SK-N-SH treated with all-trans-retinoic acid at 6 μM for 48 hours (cell line): ENCODE data around the gene PTPRJ.
A peak's percentile ranks its signal among the peaks of the same experiment; 100 is the strongest.
"Not testable (repeated sequence)": the region's sequence is repeated elsewhere in the genome, so short reads cannot be mapped to it uniquely, and the experiment has no call there.

Source experiments
- ATAC-seq: fragments of 200-7000 bp; cut with Tn5 transposase; 3 replicates; pipeline ENCODE4 v1.9.1; 2020; ENCODE audit warnings: mild to moderate bottlenecking, moderate library complexity
- ARNTL ChIP-seq: fragments of 450-650 bp; formaldehyde crosslinking; IDR thresholded peaks from 2 replicates; pipeline ENCODE4 v1.5.0; 2020; ENCODE audit warnings: low read depth, mild to moderate bottlenecking, moderate library complexity, borderline replicate concordance
- CSDC2 ChIP-seq: fragments of 250-450 bp; sonication (Bioruptor Pico); IDR thresholded peaks from 2 replicates; pipeline ENCODE4 v1.5.0; 2020; ENCODE audit warnings: mild to moderate bottlenecking, moderate library complexity
- ESRRG ChIP-seq: fragments of 250-450 bp; sonication (Bioruptor Pico); IDR thresholded peaks from 2 replicates; pipeline ENCODE4 v1.6.1; 2021; ENCODE audit warnings: mild to moderate bottlenecking
- GLIS3 ChIP-seq: fragments of 250-450 bp; sonication (Bioruptor Pico); IDR thresholded peaks from 2 replicates; pipeline ENCODE4 v1.5.0; 2020; ENCODE audit warnings: mild to moderate bottlenecking, moderate library complexity
- ISL1 ChIP-seq: fragments of 250-450 bp; sonication (Bioruptor Pico); IDR thresholded peaks from 2 replicates; pipeline ENCODE4 v2.1.2; 2022; ENCODE audit warnings: mild to moderate bottlenecking, moderate library complexity
- OSR1 ChIP-seq: fragments of 250-450 bp; sonication (Bioruptor Pico); IDR thresholded peaks from 2 replicates; pipeline ENCODE4 v1.8.0; 2022; ENCODE audit warnings: moderate library complexity, mild to moderate bottlenecking, inconsistent platforms
- RARB ChIP-seq: fragments of 250-450 bp; sonication (Bioruptor Pico); IDR thresholded peaks from 2 replicates; pipeline ENCODE4 v1.8.0; 2021; ENCODE audit warnings: mild to moderate bottlenecking, moderate library complexity
- SNAI2 ChIP-seq: fragments of 250-450 bp; sonication (Bioruptor Pico); IDR thresholded peaks from 2 replicates; pipeline ENCODE4 v1.5.0; 2020; ENCODE audit warnings: mild to moderate bottlenecking, moderate library complexity
- TCF4 ChIP-seq: fragments of 250-450 bp; sonication (Bioruptor Pico); IDR thresholded peaks from 2 replicates; pipeline ENCODE4 v1.8.0; 2021; ENCODE audit warnings: mild to moderate bottlenecking, moderate library complexity, borderline replicate concordance
- TOX ChIP-seq: fragments of 250-450 bp; sonication (Bioruptor Pico); IDR thresholded peaks from 2 replicates; pipeline ENCODE4 v1.8.0; 2021; ENCODE audit warnings: mild to moderate bottlenecking, moderate library complexity, borderline replicate concordance
- ZFP3 ChIP-seq: fragments of 250-450 bp; sonication (Bioruptor Pico); IDR thresholded peaks from 2 replicates; pipeline ENCODE4 v1.5.0; 2020; ENCODE audit warnings: mild to moderate bottlenecking, moderate library complexity
- ZNF565 ChIP-seq: fragments of 450-650 bp; formaldehyde crosslinking; conservative IDR thresholded peaks from 2 replicates; pipeline ENCODE4 v1.5.0; 2020; ENCODE audit warnings: low read depth, mild to moderate bottlenecking, moderate library complexity
- ZNF70 ChIP-seq: fragments of 450-650 bp; formaldehyde crosslinking; IDR thresholded peaks from 2 replicates; pipeline ENCODE4 v1.5.0; 2020; ENCODE audit warnings: mild to moderate bottlenecking, moderate library complexity
- ZNF8 ChIP-seq: fragments of 450-650 bp; formaldehyde crosslinking; IDR thresholded peaks from 2 replicates; pipeline ENCODE4 v1.5.0; 2020; ENCODE audit warnings: mild to moderate bottlenecking, moderate library complexity
- TF ChIP-seq, protein P1 (sequence below): fragments of 250-450 bp; sonication (Bioruptor Pico); IDR thresholded peaks from 2 replicates; pipeline ENCODE4 v1.5.0; 2020; ENCODE audit warnings: mild to moderate bottlenecking, moderate library complexity
- TF ChIP-seq, protein P2 (sequence below): fragments of 250-450 bp; sonication (Bioruptor Pico); IDR thresholded peaks from 2 replicates; pipeline ENCODE4 v1.8.0; 2021; ENCODE audit warnings: low read depth, mild to moderate bottlenecking, moderate library complexity, borderline replicate concordance
- TF ChIP-seq, protein P3 (sequence below): fragments of 250-450 bp; sonication (Bioruptor Pico); IDR thresholded peaks from 2 replicates; pipeline ENCODE4 v1.8.0; 2020; ENCODE audit warnings: mild to moderate bottlenecking, moderate library complexity, borderline replicate concordance
- TF ChIP-seq, protein P4 (sequence below): fragments of 250-450 bp; sonication (Bioruptor Pico); IDR thresholded peaks from 2 replicates; pipeline ENCODE4 v1.5.1; 2020; ENCODE audit warnings: low read depth, mild to moderate bottlenecking, moderate library complexity
- TF ChIP-seq, protein P5 (sequence below): fragments of 250-450 bp; sonication (Bioruptor Pico); IDR thresholded peaks from 2 replicates; pipeline ENCODE4 v1.5.1; 2021; ENCODE audit warnings: mild to moderate bottlenecking, moderate library complexity

Gene PTPRJ

DNA sequence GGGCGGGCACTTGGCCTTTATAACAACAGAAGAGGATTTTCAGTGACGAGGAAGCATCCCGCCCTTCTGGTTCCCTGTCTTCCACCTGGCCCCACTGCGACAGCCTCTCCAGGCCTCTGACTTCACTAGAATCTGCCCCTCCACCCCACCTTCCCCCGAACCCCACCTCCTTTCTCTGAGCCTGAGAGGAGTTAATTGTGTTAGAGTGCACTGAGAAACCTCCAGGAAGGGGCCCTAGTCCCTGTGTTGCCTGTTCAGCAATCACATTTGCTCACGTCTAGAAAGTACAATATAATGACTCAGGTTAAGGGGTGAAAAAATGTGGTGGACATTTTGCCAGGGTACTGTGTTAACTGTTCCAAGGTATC, 38.8 kb downstream of the PTPRJ start:
- TF ChIP-seq, protein P1, sequence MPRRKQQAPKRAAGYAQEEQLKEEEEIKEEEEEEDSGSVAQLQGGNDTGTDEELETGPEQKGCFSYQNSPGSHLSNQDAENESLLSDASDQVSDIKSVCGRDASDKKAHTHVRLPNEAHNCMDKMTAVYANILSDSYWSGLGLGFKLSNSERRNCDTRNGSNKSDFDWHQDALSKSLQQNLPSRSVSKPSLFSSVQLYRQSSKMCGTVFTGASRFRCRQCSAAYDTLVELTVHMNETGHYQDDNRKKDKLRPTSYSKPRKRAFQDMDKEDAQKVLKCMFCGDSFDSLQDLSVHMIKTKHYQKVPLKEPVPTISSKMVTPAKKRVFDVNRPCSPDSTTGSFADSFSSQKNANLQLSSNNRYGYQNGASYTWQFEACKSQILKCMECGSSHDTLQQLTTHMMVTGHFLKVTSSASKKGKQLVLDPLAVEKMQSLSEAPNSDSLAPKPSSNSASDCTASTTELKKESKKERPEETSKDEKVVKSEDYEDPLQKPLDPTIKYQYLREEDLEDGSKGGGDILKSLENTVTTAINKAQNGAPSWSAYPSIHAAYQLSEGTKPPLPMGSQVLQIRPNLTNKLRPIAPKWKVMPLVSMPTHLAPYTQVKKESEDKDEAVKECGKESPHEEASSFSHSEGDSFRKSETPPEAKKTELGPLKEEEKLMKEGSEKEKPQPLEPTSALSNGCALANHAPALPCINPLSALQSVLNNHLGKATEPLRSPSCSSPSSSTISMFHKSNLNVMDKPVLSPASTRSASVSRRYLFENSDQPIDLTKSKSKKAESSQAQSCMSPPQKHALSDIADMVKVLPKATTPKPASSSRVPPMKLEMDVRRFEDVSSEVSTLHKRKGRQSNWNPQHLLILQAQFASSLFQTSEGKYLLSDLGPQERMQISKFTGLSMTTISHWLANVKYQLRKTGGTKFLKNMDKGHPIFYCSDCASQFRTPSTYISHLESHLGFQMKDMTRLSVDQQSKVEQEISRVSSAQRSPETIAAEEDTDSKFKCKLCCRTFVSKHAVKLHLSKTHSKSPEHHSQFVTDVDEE (CRISPR knock-in tag) = no peak
- TF ChIP-seq ISL1 (CRISPR knock-in tag) (no peak), TOX (CRISPR knock-in tag) (no peak), GLIS3 (CRISPR knock-in tag) (no peak), OSR1 (CRISPR knock-in tag) (no peak)
- ATAC-seq = peak; percentile 62

DNA sequence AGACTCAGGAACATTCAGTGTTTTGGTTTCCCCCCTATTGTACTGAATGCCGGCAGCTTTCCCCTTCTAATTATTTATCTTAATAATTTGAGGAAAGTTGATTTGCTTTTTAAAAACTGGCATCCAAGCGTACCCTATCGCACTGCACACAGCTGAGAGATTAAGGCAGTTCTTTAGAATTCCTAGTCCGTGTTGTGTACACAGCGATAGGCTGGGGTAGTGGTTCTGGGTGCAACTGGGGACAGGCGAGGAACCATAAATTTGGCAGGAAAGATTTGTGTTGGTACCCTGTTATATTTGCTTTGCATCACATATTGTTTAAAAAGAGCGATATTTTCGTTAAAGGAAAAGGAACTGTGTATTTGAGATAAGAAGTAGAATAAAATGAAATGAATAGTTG, 39.2 kb downstream of the PTPRJ start:
- no peak for ATAC-seq
- TF ChIP-seq ZNF565 (CRISPR knock-in tag) = no peak
- TF ChIP-seq, protein P2, sequence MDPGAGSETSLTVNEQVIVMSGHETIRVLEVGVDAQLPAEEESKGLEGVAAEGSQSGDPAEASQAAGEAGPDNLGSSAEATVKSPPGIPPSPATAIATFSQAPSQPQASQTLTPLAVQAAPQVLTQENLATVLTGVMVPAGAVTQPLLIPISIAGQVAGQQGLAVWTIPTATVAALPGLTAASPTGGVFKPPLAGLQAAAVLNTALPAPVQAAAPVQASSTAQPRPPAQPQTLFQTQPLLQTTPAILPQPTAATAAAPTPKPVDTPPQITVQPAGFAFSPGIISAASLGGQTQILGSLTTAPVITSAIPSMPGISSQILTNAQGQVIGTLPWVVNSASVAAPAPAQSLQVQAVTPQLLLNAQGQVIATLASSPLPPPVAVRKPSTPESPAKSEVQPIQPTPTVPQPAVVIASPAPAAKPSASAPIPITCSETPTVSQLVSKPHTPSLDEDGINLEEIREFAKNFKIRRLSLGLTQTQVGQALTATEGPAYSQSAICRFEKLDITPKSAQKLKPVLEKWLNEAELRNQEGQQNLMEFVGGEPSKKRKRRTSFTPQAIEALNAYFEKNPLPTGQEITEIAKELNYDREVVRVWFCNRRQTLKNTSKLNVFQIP (CRISPR knock-in tag) = no peak
- no peak for TF ChIP-seq ZNF8 (CRISPR knock-in tag)
- TF ChIP-seq, protein P3, sequence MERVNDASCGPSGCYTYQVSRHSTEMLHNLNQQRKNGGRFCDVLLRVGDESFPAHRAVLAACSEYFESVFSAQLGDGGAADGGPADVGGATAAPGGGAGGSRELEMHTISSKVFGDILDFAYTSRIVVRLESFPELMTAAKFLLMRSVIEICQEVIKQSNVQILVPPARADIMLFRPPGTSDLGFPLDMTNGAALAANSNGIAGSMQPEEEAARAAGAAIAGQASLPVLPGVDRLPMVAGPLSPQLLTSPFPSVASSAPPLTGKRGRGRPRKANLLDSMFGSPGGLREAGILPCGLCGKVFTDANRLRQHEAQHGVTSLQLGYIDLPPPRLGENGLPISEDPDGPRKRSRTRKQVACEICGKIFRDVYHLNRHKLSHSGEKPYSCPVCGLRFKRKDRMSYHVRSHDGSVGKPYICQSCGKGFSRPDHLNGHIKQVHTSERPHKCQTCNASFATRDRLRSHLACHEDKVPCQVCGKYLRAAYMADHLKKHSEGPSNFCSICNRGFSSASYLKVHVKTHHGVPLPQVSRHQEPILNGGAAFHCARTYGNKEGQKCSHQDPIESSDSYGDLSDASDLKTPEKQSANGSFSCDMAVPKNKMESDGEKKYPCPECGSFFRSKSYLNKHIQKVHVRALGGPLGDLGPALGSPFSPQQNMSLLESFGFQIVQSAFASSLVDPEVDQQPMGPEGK (CRISPR knock-in tag) = no peak
- no peak for TF ChIP-seq RARB (CRISPR knock-in tag)
- TF ChIP-seq SNAI2 (CRISPR knock-in tag) = no peak
- no peak for TF ChIP-seq ZFP3 (CRISPR knock-in tag)
- TF ChIP-seq GLIS3 (CRISPR knock-in tag) = no peak
- no peak for TF ChIP-seq ZNF70 (CRISPR knock-in tag)
- TF ChIP-seq, protein P4, sequence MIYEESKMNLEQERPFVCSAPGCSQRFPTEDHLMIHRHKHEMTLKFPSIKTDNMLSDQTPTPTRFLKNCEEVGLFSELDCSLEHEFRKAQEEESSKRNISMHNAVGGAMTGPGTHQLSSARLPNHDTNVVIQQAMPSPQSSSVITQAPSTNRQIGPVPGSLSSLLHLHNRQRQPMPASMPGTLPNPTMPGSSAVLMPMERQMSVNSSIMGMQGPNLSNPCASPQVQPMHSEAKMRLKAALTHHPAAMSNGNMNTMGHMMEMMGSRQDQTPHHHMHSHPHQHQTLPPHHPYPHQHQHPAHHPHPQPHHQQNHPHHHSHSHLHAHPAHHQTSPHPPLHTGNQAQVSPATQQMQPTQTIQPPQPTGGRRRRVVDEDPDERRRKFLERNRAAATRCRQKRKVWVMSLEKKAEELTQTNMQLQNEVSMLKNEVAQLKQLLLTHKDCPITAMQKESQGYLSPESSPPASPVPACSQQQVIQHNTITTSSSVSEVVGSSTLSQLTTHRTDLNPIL (CRISPR knock-in tag) = no peak
- TF ChIP-seq ARNTL (CRISPR knock-in tag) = no peak
- no peak for TF ChIP-seq CSDC2
- TF ChIP-seq, all 23 proteins: peak for 0

DNA sequence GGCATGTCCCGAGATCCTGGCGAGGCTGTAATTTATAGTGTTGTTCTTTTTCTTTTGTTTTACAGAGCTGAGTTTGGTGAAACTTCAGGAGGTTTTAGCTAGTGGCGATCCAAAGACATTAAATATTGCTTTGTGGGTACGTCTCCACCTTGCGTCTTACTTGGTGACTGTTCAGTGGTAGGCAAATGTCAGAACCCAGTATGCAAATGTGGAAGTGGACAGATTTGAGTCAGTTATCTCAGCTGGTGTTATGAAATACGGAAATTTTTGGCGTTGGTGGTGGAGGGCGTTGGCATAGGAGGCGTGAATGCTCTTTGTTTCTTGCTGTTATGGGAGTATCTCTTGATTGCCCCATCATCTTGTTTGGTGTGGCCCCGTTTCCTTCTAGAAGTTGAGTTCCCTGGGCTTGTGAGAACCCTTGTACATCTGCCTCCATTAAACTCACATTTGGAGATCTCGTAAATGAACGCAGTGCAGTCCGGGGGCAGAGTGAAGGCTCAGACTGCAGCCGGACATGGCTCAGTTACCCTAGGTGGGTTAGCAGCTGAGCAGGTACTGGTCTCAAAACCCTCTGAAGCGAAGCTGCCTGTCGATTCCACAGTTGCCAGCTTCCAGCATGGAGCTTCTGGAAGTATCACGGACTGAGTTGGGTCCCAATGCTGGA, 39.9 kb downstream of the PTPRJ start:
- no peak for ATAC-seq
- TF ChIP-seq ESRRG (CRISPR knock-in tag) = no peak

DNA sequence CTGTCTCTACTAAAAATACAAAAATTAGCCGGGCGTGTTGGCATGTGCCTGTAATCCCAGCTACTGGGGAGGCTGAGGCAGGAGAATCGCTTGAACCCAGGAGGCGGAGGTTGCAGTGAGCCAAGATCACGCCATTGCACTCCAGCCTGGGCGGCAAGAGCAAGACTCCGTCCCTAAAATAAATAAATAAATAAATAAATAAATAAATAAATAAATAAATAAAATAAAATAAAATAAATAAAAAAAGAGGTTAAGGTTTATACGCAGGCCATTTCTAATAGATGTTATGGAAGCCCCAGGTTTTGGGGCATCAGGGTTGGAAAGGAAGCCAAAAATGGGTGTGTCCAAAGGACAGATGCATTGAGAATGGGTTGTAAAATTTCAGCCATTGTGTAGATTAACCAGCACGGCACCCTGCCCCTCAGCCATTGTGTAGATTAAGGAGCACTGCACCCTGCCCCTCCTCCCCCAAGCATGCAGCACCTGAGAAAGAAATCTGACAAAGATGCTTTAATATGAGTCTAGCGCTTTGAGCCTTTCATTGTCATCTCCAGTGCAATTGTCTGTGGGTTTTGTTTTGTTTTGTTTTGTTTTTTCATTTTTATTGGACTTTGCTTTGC, 41.0 kb downstream of the PTPRJ start:
- ATAC-seq = not testable (repeated sequence)

DNA sequence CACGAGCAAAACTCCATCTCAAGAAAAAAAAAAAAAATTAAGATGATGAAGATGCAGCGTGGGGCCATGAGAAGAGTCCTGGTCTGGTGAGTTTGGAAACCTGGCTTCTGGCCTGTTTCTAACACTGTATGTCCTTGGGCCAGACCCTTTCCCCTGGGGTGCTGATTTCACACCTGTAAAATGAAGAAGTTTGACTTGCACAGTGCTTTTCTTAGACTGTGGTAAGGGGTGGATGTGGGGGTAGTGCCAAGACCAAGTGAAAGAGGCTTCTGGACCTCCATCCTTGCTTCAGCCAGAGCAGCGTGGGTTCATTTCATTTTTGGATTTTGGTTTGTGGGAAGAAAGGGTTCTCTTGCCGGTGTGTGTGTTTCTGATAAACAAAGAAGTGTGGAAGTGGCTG, 42.1 kb downstream of the PTPRJ start:
- no peak for ATAC-seq
- TF ChIP-seq, protein P4 (CRISPR knock-in tag) = no peak
- TF ChIP-seq ESRRG (CRISPR knock-in tag) = no peak
- no peak for TF ChIP-seq TCF4
- TF ChIP-seq ZNF8 (CRISPR knock-in tag) = no peak
- no peak for TF ChIP-seq ZNF70 (CRISPR knock-in tag)
- TF ChIP-seq SNAI2 (CRISPR knock-in tag) = no peak
- no peak for TF ChIP-seq RARB (CRISPR knock-in tag)
- no peak for TF ChIP-seq ZFP3 (CRISPR knock-in tag)
- TF ChIP-seq, protein P5, sequence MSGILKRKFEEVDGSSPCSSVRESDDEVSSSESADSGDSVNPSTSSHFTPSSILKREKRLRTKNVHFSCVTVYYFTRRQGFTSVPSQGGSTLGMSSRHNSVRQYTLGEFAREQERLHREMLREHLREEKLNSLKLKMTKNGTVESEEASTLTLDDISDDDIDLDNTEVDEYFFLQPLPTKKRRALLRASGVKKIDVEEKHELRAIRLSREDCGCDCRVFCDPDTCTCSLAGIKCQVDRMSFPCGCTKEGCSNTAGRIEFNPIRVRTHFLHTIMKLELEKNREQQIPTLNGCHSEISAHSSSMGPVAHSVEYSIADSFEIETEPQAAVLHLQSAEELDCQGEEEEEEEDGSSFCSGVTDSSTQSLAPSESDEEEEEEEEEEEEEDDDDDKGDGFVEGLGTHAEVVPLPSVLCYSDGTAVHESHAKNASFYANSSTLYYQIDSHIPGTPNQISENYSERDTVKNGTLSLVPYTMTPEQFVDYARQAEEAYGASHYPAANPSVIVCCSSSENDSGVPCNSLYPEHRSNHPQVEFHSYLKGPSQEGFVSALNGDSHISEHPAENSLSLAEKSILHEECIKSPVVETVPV (CRISPR knock-in tag) = no peak

DNA sequence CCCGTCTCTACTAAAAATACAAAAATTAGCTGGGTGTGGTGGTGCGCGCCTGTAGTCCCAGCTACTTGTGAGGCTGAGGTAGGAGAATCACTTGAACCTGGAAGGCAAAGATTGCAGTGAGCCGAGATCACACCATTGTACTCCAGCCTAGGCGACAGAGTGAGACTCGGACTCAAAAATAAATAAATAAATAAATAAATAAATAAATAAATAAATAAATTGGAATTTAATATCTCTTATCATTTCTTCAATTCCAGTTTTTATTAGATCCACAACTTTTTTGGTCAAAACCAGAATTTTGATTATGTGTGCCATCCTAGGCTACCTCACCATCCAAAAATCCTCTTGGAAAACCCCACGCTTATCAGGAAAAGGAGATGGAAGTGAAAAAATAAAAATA, 43.2 kb downstream of the PTPRJ start:
- ATAC-seq = not testable (repeated sequence)
